K562 (cell line): ENCODE results near the gene G6PD. TPM values are rescaled to one million over a fixed set of nuclear protein-coding genes. Genes with fewer than 3 reads are reported as not detected.

ENCODE experiments used
- ATAC-seq: fragments of 200-7000 bp; cut with Tn5 transposase; 3 replicates; pipeline ENCODE4 v1.9.1; 2020; ENCODE audit warnings: moderate library complexity
- BruUV-seq: library from RNA; stranded (reverse); fragments of 400-500 nt; replicated peaks from 2 replicates; lab custom pipeline; 2021; lab: Mats Ljungman, UMichigan
- CTCF ChIA-PET: fragments of 300-600 bp; formaldehyde crosslinking; extraction: SDS; loops from one replicate; lab custom pipeline; 2021; ENCODE audit warnings: low intra/inter-chr PET ratio; lab: Yijun Ruan, JAX
- POLR2A ChIA-PET: fragments of 300-600, 350-650 bp; sonication (Branson Sonifier 250); formaldehyde crosslinking; extraction: SDS; loops from one replicate; lab custom pipeline; 2021; ENCODE audit warnings: antibody characterized with exemption, inconsistent platforms; lab: Yijun Ruan, JAX
- DNase-seq, 4 experiments: peaks; one replicate each; pipeline versions ENCODE4 v3.0.0 to v3.0.0-alpha.2; 2011 to 2018; ENCODE audit warnings: low spot score in 3 of 4, mixed read lengths in 3 of 4; ENCODE audit errors: extremely low read depth in 1 of 4
- FAIRE-seq: peaks from 2 replicates; lab custom pipeline; 2011; peaks lifted over from hg19 to GRCh38; lab: Jason Lieb, UNC
- H2AFZ ChIP-seq: 2 replicates; pipeline ENCODE4 v1.6.0; 2011; ENCODE audit warnings: low read depth, low read length, control low read depth, inconsistent platforms
- H3K27ac ChIP-seq: fragments of 200-600 bp; 3 replicates; pipeline ENCODE4 v1.8.0; 2011; ENCODE audit warnings: low read depth, mild to moderate bottlenecking, control low read depth, inconsistent platforms, low read length, moderate library complexity, mixed read lengths; ENCODE audit errors: extremely low read depth
- H3K27me3 ChIP-seq, 2 experiments: fragments of 300-600 bp in 1 of 2; 2 replicates in 1 of 2; 3 replicates in 1 of 2; pipeline versions ENCODE4 v1.6.0 to v1.8.0; 2011; ENCODE audit warnings: inconsistent platforms in 2 of 2, low read length in 2 of 2, mild to moderate bottlenecking in 1 of 2, mixed read lengths in 1 of 2, moderate library complexity in 1 of 2; ENCODE audit not compliant: control insufficient read depth in 2 of 2, insufficient read depth in 2 of 2
- H3K36me3 ChIP-seq: fragments of 300-600 bp; 3 replicates; pipeline ENCODE4 v1.8.0; 2011; ENCODE audit warnings: mild to moderate bottlenecking, low read length, inconsistent platforms; ENCODE audit not compliant: control insufficient read depth, insufficient read depth
- H3K4me1 ChIP-seq, 2 experiments: fragments of 200-600 bp in 1 of 2; replicated peaks in 1 of 2; 2 replicates in 1 of 2; 3 replicates in 1 of 2; pipeline versions ENCODE4 v1.5.1 to v1.8.0; 2011; ENCODE audit warnings: inconsistent platforms in 2 of 2, low read length in 2 of 2, mild to moderate bottlenecking in 1 of 2, mixed read lengths in 1 of 2, moderate library complexity in 1 of 2; ENCODE audit not compliant: control insufficient read depth in 2 of 2, insufficient read depth in 2 of 2
- H3K4me2 ChIP-seq: 2 replicates; pipeline ENCODE4 v1.6.1; 2011; ENCODE audit warnings: low read length, control low read depth, inconsistent platforms, mixed read lengths; ENCODE audit not compliant: insufficient read depth
- H3K4me3 ChIP-seq: fragments of 200-600 bp; sonication (generic), shearing (Covaris generic); 2 replicates; pipeline ENCODE4 v1.5.1; 2016; ENCODE audit warnings: control low read depth, inconsistent platforms
- H3K79me2 ChIP-seq: fragments of 200-600 bp; 3 replicates; pipeline ENCODE4 v1.8.0; 2011; ENCODE audit warnings: low read length, inconsistent platforms; ENCODE audit not compliant: control insufficient read depth, insufficient read depth
- H3K9ac ChIP-seq, 2 experiments: 2 replicates each; pipeline versions ENCODE4 v1.6.0 to v1.6.1; 2011; ENCODE audit warnings: low read depth in 2 of 2, low read length in 2 of 2, control low read depth in 1 of 2, inconsistent platforms in 1 of 2, mild to moderate bottlenecking in 1 of 2, mixed read lengths in 1 of 2; ENCODE audit not compliant: insufficient read depth in 1 of 2
- H3K9me1 ChIP-seq: one replicate; pipeline ENCODE4 v1.6.0; 2011; ENCODE audit warnings: inconsistent platforms, mild to moderate bottlenecking, low read length, moderate library complexity; ENCODE audit not compliant: control insufficient read depth, insufficient read depth
- H3K9me3 ChIP-seq: replicated peaks from 2 replicates; pipeline ENCODE4 v1.5.1; 2011; ENCODE audit warnings: low read depth, low read length, inconsistent platforms; ENCODE audit not compliant: control insufficient read depth, insufficient read depth
- H4K20me1 ChIP-seq: replicated peaks from 2 replicates; pipeline ENCODE4 v1.6.1; 2011; ENCODE audit warnings: low read length, inconsistent platforms, mixed read lengths; ENCODE audit not compliant: control insufficient read depth, insufficient read depth
- CREB3L1 ChIP-seq: fragments of 450-650 bp; IDR thresholded peaks from 2 replicates; pipeline ENCODE4 v1.6.1; 2014; ENCODE audit warnings: low read depth, mild to moderate bottlenecking, moderate library complexity, borderline replicate concordance
- FOXP4 ChIP-seq: sonication (generic); formaldehyde crosslinking; IDR thresholded peaks from 2 replicates; pipeline ENCODE4 v1.8.0; 2022; ENCODE audit warnings: mild to moderate bottlenecking, missing genetic modification reagents, borderline replicate concordance
- IRF1 ChIP-seq: sonication (generic); formaldehyde crosslinking; IDR thresholded peaks from 2 replicates; pipeline ENCODE4 v1.8.0; 2022; ENCODE audit warnings: missing genetic modification reagents, mild to moderate bottlenecking, borderline replicate concordance
- KHSRP ChIP-seq: fragments of 450-650 bp; IDR thresholded peaks from 2 replicates; pipeline ENCODE4 v1.6.1; 2017
- NFIC ChIP-seq: fragments of 450-650 bp; IDR thresholded peaks from 2 replicates; pipeline ENCODE4 v1.6.1; 2017; ENCODE audit warnings: mild to moderate bottlenecking, inconsistent platforms
- NKRF ChIP-seq: fragments of 450-650 bp; IDR thresholded peaks from 2 replicates; pipeline ENCODE4 v1.6.1; 2016; ENCODE audit warnings: borderline replicate concordance
- SIN3A ChIP-seq, 2 experiments: fragments of 150-350 bp in 1 of 2; IDR thresholded peaks; 2 replicates each; pipeline ENCODE4 v1.6.1; 2011 to 2016; ENCODE audit warnings: borderline replicate concordance in 2 of 2, low read depth in 2 of 2, low read length in 2 of 2, mild to moderate bottlenecking in 2 of 2, moderate library complexity in 2 of 2; ENCODE audit not compliant: control insufficient read depth in 1 of 2
- XRCC5 ChIP-seq: fragments of 200-400 bp; formaldehyde crosslinking; IDR thresholded peaks from 2 replicates; pipeline ENCODE4 v1.6.1; 2017; ENCODE audit warnings: low read depth, mild to moderate bottlenecking, low read length
- WGBS: fragments of 100-300 bp; shearing (Covaris generic); methylation state at CpG from one replicate; pipeline ENCODE4 v1.1.6; 2016; ENCODE audit warnings: low coverage, mixed read lengths; ENCODE audit not compliant: insufficient coverage; ENCODE audit errors: missing lambda C conversion rate; 5-methylcytosine and 5-hydroxymethylcytosine counted together
- in situ Hi-C: fragments of 300-500 bp; cut with MboI; formaldehyde crosslinking; loops from 4 replicates; pipeline ENCODE4 v1.15.0; 2018; ENCODE audit warnings: inconsistent platforms, mixed read lengths
- intact Hi-C: fragments of 100-400 bp; cut with micrococcal nuclease; formaldehyde crosslinking; loops from 2 replicates; pipeline ENCODE4 v1.14.2; 2022
- polyA plus RNA-seq, 8 experiments: library from polyadenylated mRNA; depleted of rRNA in 4 of 8; stranded (reverse) in 5 of 8; unstranded in 3 of 8; fragments of >200 nt; fragmentation: Nextera tagmentation in 2 of 8; fragmentation: Illumina TruSeq in 1 of 8; extraction: Ambion mirVana in 2 of 8; extraction: Trizol in 1 of 8; gene quantifications; 2 replicates each; pipeline versions ENCODE4 v1.2.1 to v1.2.3, GENCODE V29; 2011 to 2014; ENCODE audit warnings: inconsistent platforms in 1 of 8, missing spikeins in 1 of 8
- total RNA-seq, 7 experiments: library from RNA; depleted of rRNA in 6 of 7; stranded (reverse); fragments of >200 nt in 6 of 7; fragmentation: Illumina TruSeq in 2 of 7; extraction: Trizol in 2 of 7; gene quantifications; 2 replicates each; pipeline versions ENCODE4 v1.2.1 to v1.2.3, GENCODE V29; 2011 to 2021; ENCODE audit warnings: low replicate concordance in 1 of 7

The G6PD gene
- total and polyA plus RNA-seq, 9 of the 15 experiments (the other 6 are each of a cell fraction or from before 2014, with no cell fraction given): 2.9 to 222 (median 66.4) TPM

- TF ChIP-seq CREB3L1: no peak
- TF ChIP-seq FOXP4: no peak
- no peak for TF ChIP-seq KHSRP
- TF ChIP-seq IRF1 (CRISPR knock-in tag): no peak
Measured at GRCh38 chrX:154490414-154491083, 56.1 kb downstream of the G6PD start, which contains the start of gene SLC10A3 (continued).

- in situ Hi-C loops: no loop called here
- ATAC-seq (peak; percentile 6), FAIRE-seq (no peak), DNase-seq (peak in 2 of 4 experiments; percentile 28 to 52)
- intact Hi-C loops: loop anchor here (5.0 to 10.0 kb wide), 2 partner anchors 37 to 115 kb away; partner anchors contain the start of genes EMD and FLNA
- Histone ChIP-seq H2AFZ (no peak overlapping the region), H3K36me3 (peaks cover 31% of the 10 kb centered on the region), H4K20me1 (peaks cover 7% of the 10 kb centered on the region; the same call in 1 of the 2 replicates), H3K27me3 (no peaks in the 10 kb centered on the region), H3K27ac (peak overlapping the region; percentile 87), H3K9ac (peak overlapping the region; percentile 85 to 96), H3K4me3 (peak overlapping the region; percentile 72), H3K9me3 (no peaks in the 10 kb centered on the region), H3K4me2 (peak overlapping the region; percentile 93), H3K9me1 (no peaks in the 10 kb centered on the region), H3K4me1 (peaks cover 37 to 77% of the 10 kb centered on the region in 2 experiments; a peak in 4 of 5 replicates), H3K79me2 (peaks cover 52% of the 10 kb centered on the region)
- POLR2A ChIA-PET: interaction anchor here (0.6 to 2.7 kb wide), 12 partner anchors 9 to 119 kb away, joined by 3 to 8 read pairs (median 4); no protein-coding TSS in a partner anchor
- CTCF ChIA-PET: no interaction called here
- 0% methylated on average over 1 of the region's 19 CpGs for WGBS
- BruUV-seq: no TSS peak
- TF ChIP-seq NKRF (0 out of 2 replicates have a peak, but pooled peaks have one; percentile 22), XRCC5 (no peak), NFIC (peak; percentile 46), SIN3A (IDR thresholded peaks at IDR 0.05; ENCODE audit: borderline replicate concordance in 2 of 2, control insufficient read depth in 1 of 2, low read depth in 2 of 2, low read length in 2 of 2) (0 out of 4 replicates have a peak, but pooled peaks of 1 of the 2 experiments have one; percentile 19)
Measured at GRCh38 chrX:154490021-154490413, 56.6 kb downstream of the G6PD start.
